ENCODE data around the gene TULP4.

DNA sequence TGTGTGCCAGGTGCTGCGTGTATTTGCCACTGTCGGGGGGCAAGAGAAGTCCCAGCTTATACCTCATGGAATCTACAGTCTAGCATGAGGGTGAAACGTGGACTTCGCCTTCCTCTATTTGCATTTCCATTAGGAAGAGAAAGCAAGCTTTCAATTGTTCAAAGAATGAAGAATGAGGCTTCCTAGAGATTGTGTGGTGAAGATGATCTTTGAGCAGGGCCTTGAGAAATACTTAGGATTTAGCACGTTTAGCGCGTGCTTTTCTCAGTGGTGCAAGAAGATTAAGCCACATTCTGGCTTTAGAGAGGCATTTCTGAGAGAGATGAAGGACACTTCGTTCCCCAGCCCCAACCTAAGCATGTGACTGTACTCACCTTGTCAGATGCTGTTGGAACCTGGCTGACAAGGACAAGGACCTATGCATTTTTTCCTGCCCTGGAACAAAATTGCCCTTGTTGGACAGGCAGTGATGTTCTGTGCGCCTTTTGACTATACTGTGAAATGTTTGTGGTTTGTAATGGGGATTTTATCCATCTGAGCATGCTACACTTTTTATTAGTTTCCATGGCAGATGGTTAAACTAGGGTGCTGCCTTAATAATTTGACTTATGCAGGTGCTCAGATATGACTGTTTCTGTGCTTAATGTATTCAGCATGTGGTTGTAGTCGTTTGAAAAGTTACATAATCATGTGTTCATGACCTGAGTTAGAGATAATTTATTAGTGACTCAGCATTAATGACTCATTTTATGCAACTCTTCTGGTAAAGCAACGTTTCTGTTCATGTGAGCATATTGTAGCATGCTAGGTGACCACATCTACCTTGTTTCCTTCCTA, 10.7 kb downstream of the TULP4 start:
- TF ChIP-seq, protein P1, sequence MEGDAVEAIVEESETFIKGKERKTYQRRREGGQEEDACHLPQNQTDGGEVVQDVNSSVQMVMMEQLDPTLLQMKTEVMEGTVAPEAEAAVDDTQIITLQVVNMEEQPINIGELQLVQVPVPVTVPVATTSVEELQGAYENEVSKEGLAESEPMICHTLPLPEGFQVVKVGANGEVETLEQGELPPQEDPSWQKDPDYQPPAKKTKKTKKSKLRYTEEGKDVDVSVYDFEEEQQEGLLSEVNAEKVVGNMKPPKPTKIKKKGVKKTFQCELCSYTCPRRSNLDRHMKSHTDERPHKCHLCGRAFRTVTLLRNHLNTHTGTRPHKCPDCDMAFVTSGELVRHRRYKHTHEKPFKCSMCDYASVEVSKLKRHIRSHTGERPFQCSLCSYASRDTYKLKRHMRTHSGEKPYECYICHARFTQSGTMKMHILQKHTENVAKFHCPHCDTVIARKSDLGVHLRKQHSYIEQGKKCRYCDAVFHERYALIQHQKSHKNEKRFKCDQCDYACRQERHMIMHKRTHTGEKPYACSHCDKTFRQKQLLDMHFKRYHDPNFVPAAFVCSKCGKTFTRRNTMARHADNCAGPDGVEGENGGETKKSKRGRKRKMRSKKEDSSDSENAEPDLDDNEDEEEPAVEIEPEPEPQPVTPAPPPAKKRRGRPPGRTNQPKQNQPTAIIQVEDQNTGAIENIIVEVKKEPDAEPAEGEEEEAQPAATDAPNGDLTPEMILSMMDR (IDR thresholded peaks at IDR 0.05) = no peak
- no peak for TF ChIP-seq POLR2A (IDR thresholded peaks at IDR 0.05)

Data from thyroid gland (tissue), 4 donors.